GM19025 (cell line): ENCODE measurements around the gene PRDX1.
"Not testable (repeated sequence)": the region's sequence is repeated elsewhere in the genome, so short reads cannot be mapped to it uniquely, and the experiment has no call there.

ENCODE experiments used
- ATAC-seq: cut with Tn5 transposase; IDR thresholded peaks from one replicate; pipeline ENCODE4 v1.9.1; 2021; ENCODE audit warnings: mild to moderate bottlenecking, low read depth, moderate library complexity; ENCODE audit not compliant: unreplicated experiment

PRDX1 gene

DNA sequence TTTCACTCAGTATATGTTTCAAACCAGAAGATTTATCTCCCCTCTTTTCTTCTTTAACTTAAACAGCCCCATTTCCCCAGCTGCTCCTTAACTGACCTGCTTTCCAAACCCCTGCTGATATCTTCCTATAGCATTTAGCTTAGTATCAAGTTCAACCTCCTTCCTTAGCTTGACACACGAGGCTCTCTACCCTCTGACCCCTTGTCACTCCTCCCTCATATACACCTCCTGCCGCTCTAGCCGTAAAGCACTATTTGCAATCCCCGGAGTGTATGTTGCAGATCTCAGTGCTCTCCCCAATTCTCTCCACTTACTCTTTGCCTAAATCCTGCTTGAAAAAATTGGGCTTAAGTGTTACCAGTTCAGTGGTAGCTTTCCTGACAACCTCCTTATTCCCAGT is 15.2 kb upstream of the PRDX1 start:
- no peak for ATAC-seq

DNA sequence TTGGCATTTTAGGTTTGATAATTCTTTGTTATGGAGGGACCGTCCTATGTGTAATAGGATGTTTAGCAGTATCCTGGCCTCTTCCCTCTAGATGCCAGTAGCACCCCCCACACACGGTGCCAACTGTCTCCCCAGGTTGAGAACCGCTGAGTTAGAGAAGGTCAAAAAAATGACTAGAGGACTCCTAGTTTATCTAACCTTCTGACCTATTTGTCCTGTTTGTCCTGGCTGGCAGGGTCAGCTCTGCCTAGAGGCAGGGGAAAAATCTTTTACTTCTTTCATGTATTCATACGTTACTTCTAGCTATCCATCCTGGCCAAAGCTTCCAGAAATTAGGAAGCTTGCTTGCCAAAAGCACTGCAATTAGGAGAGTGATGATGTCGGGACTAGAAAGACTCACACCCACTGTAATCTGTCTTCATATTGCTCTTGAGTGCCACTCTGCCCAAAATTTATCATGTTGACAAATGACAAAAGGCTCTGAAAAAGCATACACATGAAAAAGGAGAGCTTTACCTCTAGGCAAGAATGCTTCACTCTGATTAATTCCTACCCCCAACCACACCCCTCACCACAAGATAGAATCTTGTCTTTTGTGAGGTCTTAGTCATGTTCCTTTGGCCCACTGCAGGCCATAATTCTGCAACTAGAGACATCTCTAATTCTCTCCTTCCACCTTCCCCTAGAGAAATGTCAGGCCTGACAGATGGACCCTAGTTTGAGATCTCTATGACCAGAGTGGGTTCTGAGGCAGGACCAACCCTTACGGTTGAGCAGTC is 14.5 kb upstream of the PRDX1 start:
- no peak for ATAC-seq

DNA sequence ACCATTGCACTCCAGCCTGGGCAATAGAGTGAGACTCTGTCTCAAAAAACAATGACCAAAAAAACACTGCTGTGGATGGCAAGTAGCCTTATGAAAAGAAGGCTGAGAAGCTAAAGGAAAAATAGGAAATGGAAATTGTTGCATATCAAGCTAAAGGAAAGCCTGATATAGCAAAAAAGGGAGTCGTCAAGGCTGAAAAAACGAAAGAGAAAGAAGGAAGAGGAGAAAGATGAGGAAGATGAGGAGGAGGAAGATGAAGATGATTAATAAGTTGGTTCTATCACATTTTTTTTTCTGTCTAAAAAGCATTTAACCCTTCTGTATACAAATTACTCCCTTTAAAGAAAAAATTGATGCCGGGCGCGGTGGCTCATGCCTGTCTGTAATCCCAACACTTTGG is 10.2 kb upstream of the PRDX1 start:
- ATAC-seq: no peak

DNA sequence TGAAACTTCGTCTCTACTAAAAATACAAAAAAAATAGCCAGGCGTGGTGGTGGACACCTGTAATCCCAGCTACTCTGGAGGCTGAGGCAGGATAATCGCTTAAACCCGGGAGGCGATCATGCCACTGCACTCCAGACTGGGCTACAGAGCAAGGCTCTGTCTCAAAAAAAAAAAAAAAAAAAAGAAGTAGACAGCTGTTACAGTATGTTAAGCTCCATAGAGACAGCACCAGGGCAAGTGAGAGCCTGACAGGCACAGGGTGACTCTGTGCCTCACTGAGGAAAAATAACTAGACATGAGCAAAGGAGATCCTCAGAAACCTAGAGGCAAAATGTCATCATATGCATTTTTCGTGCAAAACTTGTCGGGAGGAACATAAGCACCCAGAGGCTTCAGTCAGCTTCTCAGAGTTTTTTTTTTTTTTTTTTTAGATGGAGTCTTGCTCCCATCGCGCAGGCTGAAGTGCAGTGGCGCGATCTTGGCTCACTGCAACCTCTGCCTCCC is 9.0 kb upstream of the PRDX1 start:
- ATAC-seq: no peak

DNA sequence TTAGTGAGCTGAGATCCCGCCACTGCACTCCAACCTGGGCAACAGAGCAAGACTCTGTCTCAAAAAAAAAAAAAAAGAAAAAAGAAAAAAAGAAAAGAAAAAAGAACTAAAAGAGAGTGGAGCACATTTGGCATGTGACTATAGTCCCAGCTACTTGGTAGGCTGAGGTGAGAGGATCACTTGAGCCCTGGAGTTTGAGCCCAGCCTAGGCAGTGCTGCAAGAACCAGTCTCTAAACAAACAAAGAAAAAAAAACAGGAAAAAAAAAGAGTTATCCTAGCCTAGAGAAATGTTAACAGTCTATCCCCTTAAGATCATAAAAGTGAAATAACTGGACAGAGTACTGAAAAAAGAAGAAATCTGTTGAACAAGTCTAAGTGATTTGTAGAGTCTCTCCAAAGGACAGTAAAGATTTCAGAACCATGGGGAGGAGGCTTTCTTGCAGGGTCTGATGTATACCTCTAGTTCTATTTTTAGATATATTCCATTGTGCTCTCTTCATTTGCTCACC is 4.5 kb upstream of the PRDX1 start:
- ATAC-seq: no peak

DNA sequence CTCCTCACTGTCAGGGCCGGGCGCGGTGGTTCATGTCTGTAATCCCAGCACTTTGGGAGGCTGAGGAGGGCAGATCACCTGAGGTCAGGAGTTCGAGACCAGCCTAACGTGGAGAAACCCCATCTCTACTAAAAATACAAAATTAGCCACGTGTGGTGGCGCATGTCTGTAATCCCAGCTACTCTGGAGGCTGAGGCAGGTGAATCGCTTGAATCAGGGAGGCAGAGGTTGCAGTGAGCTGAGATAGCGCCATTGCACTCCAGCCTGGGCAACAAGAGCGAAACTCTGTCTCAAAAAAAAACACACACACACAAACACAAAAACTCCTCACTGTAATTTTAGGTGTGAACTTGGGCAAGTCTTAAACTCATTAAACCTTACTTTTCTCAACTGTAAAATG is 2.3 kb upstream of the PRDX1 start:
- ATAC-seq: not testable (repeated sequence)

DNA sequence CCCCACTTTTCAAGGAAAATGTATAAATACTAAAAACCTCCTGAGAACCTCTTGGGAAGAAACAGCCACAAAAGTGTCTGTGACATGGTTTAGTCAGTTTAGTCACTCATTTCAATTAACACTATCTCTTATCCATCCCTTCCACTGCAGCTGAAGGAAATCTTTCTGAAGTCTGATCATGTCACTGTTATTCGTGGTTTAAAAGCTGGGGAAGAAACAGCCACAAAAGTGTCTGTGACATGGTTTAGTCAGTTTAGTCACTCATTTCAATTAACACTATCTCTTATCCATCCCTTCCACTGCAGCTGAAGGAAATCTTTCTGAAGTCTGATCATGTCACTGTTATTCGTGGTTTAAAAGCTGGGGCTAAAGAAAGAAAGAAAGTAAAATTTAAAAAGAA is 1.8 kb upstream of the PRDX1 start:
- not testable (repeated sequence) for ATAC-seq

DNA sequence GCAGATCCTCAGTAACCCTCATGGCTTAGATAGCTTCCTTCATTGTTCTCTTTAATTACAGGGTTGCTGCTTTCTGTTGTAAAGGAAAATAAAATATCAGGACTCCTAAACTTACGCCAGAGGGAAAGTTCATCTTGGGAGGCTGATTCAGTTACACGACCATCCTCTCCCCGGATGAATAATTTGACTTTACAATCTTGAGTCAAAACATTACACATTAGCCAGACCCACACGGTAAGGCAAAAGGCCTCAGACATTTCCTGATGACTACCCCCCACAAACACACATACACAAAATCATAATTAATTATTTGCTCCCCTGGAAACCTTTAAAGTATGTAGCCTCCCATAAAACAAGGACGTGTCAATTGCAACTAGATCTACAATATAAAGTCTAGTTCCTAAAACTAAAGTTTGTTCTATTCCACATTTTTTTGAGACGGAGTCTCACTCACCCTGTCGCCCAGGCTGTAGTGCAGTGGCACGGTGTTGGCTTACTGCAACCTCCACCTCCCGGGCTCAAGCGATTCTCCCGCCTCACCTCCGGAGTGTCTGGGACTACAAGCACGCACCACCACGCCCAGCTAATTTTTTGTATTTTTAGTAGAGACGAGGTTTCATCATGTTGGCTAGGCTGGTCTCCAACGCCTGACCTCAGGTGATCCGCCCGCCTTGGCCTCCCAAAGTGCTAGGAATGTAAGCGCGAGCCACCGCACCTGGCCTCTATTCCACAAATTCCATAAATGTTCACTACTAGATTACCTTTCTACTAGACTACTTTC is 830 bp upstream of the PRDX1 start:
- ATAC-seq: no peak

DNA sequence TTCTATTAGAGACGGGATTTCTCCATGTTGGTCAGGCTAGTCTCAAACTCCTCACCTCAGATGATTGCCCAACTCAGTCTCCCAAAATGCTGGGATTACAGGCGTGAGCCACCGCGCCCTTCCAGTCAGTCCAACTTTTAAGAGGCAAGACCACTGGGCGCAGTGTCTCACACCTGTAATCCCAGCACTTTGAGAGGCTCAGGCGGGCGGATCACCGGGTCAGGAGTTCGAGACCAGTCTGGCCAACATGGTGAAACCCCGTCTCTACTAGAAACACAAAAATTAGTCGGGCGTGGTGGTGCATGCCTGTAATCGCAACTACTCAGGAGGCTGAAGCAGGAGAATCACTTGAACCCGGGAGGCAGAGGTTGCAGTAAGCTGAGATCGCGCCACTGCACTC is 1.9 kb downstream of the PRDX1 start:
- not testable (repeated sequence) for ATAC-seq

DNA sequence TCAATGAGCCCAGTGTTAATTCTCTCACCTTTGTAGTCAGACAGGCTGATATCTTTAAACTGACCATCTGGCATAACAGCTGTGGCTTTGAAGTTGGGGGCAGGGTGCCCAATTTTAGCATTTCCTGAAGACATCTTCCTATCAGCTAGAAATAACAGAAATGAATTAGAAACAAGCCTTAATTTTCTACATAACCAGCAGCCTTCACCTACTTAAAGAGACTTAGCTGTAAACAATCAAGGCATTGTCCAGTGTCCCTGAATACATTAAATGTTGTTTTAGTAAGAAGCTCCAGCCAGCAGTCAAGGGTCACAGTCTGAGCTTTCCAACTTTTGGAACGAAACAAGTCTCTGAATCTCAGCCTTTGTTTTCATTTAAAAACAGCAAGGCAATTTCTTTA is 2.8 kb downstream of the PRDX1 start:
- ATAC-seq: no peak

DNA sequence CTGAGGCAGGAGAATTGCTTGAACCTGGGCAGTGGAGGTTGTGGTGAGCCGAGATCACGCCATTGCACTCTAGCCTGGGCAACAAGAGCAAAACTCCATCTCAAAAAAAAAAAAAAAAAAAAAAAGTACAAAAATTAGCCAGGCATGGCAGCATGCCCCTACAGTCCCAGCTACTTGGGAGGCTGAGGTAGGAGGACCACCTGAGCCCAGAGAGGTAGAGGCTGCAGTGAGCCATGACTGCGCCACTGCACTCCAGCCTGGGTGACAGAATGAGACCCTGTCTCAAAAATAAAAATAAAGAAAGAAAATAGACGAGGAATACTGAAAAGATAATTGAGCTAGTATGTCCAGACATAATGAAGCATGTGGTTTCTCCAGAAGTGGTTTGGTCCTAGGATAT is 3.3 kb downstream of the PRDX1 start:
- not testable (repeated sequence) for ATAC-seq

DNA sequence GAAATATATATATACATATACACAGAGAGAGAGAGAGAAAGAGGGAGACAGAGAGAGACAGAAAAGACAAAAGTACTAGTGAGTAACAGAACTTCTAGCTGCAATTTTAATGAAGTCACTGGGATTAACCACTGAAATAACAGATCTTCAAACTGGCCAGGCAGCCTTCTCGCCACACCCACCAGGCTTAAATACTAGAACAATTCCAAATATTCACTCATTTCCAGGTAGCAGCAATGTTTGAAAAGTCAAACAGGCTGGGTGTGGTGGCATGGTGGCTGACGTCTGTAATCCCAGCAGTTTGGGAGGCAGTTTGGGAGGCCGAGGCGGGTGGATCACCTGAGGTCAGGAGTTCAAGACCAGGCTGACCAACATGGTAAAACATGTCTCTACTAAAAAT is 5.2 kb downstream of the PRDX1 start:
- no peak for ATAC-seq

DNA sequence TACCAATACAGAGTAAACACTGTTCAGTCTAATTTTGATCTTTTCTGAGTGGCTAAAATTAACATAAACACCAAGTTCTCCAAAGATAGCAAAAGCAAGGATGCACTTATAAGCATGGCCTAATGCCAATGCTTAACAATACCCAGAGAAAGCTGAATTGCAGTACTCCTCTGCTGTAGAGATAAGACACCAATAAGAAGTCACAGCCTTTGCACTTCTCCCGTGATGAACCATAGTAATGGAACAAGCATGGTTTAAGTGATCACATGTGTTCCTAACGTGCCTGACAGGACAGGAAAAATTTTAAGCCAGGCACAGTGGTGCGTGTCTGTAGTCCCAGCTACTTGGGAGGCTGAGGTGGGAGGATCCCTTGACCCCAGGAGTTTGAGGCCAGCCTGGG is 5.6 kb downstream of the PRDX1 start:
- ATAC-seq: no peak

DNA sequence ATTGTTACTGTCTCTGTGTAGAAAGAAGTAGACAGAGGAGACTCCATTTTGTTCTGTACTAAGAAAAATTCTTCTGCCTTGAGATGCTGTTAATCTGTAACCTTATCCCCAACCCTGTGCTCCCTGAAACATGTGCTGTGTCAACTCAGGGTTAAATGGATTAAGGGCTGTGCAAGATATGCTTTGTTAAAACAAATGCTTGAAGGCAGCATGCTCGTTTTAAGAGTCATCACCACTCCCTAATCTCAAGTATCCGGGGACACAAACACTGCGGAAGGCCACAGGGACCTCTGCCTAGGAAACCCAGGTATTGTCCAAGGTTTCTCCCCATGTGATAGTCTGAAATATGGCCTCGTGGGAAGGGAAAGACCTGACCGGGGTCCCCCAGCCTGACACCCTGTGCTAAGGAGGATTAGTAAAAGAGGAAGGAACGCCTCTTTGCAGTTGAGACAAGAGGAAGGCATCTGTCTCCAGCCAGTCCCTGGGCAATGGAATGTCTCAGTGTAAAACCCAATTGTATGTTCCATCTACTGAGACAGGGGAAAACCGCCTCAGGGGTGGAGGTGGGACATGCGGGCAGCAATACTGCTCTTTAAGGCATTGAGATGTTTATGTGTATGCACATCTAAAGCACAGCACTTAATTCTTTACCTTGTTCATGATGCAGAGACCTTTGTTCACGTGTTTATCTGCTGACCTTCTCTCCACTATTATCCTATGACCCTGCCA is 8.0 kb downstream of the PRDX1 start:
- not testable (repeated sequence) for ATAC-seq

DNA sequence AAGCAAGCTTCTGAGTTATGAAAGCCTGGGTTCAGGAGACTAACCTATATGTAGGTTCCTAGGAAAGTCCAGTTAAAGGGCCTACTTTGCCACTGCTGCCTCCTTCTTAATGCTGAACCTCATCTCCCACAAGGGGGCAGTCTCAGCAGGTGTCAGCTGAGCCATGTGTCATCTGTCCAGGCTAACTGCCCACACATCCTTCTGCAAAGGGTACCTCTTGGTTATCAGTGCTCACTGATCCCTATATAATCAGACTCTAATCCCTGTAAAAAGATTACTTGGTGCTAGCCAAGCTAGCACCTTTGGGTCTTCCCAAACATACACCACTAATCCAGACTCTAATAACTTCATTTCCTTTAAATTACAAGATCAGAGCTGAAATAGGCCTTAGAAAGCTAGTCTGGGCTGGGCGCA is 9.0 kb downstream of the PRDX1 start:
- no peak for ATAC-seq

DNA sequence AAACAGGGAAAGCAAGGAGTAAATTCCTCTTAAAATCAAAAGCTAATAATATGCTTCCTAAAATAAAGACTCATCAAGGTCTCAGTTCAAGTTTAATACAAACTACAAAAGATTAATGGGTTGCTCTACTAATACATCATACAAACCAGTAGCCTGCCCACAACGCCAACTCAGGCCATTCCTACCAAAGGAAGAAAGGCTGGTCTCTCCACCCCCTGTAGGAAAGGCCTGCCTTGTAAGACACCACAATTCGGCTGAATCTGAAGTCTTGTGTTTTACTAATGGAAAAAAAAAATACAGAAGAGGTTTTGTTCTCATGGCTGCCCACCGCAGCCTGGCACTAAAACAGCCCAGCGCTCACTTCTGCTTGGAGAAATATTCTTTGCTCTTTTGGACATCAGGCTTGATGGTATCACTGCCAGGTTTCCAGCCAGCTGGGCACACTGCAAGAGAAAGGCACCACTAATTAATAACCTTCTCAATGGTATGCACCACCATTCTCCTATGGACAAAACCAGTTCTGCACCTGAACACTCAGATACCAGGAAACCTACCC is 10.6 kb downstream of the PRDX1 start:
- no peak for ATAC-seq

DNA sequence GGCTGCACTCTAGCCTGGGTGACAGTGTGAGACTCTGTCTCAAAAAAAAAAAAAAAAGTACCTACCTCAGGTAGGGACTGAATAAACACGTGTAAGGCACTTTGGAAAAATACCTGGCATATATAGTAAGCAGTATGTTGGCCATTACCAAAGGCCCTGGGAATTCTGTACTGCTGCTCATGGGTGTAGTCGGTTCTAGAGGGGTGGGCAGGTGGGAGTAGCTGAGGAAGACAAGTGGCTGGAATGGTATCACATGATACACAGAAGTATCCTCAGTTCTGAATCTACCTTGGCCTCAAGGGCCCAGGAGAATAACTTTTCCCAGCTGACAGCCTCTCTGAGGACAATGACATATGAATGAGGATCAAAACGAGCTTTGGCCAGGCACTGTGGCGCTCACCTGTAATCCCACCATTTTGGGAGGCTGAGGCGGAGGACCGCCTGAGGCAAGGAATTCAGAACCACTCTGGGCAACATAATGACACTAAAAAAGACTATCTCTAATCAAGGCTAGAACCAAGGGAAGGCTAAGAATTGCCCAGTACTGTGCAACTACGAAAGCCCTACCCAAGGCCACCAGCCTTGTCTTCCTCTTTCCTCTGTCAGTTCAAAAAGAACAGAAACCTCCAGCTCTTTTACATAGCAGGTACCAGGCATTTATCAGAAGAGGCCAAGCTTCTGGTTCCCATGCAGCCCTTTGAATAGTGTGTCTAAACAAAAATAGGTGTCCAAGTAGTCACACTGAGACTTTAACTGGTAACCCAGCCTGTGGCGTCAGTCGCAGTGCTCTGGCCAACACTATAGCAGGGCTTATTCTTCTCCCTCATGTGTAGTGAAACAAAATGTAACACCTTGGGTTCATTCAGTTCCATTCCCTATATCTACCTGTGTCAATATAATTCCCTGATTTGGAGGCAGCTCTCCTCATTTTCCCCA is 11.4 kb downstream of the PRDX1 start:
- ATAC-seq: no peak

DNA sequence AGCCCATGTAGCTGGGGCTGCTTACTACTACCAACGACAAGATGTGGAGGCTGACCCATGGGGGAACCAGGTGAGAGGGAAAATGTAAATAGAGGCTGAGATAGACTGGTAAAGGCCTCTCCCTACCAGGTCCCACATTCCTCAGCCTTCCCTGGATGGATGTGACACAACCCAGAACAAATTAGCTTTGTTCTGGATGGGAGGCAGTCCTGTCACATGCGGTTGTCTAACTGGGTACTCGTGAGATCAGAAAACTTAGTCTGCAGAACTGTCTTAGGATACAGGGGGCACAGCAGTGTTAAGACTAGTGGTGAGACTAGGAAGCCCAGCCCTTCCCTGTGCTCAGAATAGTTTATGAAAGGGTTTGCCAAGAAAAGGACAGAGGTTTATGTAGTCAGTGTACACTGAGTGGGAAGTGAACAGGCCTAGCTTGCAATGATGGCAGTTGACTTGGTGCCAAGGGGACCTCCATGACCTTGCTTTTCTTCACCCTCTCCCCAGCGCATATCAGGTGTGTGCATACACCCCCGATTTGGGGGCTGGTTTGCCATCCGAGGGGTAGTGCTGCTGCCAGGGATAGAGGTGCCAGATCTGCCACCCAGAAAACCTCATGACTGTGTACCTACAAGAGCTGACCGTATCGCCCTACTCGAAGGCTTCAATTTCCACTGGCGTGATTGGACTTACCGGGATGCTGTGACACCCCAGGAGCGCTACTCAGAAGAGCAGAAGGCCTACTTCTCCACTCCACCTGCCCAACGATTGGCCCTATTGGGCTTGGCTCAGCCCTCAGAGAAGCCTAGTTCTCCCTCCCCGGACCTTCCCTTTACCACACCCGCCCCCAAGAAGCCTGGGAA is 13.2 kb downstream of the PRDX1 start:
- no peak for ATAC-seq

DNA sequence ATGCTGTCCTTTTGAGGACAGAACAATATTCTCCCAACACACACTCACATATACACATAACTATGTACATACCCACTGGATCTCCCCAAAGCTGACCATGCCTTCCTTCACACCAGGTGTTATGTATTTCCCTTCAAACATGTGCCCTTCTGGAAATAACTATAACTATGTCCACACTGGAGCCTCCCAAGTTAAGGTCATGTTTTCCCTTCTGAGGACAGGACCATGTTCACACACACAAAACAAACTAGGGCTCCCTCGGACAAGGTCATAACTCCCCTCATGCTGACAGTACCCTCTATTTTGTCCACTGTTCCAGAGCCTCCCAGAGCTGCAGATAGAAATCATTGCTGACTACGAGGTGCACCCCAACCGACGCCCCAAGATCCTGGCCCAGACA is 13.8 kb downstream of the PRDX1 start:
- ATAC-seq: no peak
